ENCODE measurements around the gene CDC20.
"Not testable (repeated sequence)": the region's sequence is repeated elsewhere in the genome, so short reads cannot be mapped to it uniquely, and the experiment has no call there.

CDC20 gene

DNA sequence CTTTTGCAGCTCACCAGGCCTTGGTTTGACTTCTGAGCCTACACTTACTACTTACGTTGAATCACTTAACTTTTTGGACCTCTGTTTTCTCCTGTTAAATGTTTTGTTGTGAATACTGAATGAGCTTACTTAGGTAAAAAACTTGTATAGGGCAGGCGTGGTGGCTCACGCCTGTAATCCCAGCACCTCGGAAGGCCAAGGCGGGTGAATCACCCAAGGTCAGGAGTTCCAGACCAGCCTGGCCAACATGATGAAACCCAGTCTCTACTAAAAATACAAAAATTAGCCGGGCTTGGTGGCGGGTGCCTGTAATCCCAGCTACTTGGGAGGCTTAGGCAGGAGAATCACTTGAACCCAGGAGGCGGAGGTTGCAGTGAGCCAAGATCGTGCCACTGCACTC is 41.7 kb downstream of the CDC20 start:
- not testable (repeated sequence) for ATAC-seq, H3K4me1 Mint-ChIP-seq, H3K4me3 Mint-ChIP-seq, H3K27ac Mint-ChIP-seq, H3K9me3 Mint-ChIP-seq, H3K27me3 Mint-ChIP-seq, DNase-seq
- peaks cover 16% of the 10 kb centered on the region for H3K36me3 Mint-ChIP-seq (ENCODE audit: low read depth)

DNA sequence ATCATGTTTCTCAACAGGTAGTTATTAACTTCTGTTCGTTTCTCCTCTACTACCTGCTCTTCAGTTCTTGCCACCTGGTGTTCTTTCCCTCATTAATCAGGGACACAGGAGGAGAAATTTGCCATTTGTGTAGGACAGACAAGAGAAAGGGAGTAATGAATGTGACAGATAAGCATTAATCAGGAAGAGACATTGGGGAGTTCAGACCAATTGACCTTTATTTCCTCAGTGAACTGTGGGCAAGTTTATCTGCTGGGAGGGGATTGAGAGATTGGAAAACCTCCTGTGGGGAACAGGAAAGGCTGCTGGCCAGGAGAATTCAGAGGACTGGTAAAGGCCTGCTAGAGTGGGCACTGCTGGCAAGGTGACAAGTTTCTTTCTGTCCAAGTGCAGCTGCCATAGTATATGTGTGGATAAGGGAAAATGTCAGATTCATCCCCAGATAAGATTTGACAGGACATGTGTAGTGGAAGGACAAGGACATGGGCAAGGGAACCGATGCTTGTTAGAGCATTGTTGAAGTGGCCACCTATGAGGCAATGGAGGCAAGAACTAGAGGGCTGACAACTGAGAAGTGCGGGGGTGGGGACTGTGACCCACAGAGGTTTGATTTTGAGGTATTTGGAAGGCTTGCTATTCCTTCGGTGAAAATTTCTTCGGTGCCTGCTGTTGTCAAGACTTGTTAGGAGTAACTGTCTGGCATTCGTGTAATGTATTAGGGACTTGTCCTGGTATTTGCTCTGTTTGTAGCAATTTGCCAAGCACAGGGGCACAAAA is 43.5 kb downstream of the CDC20 start:
- Mint-ChIP-seq H3K9me3 (no peaks in the 10 kb centered on the region), H3K4me3 (no peak overlapping the region), H3K27me3 (no peaks in the 10 kb centered on the region), H3K36me3 (ENCODE audit: low read depth) (peaks cover 23% of the 10 kb centered on the region), H3K4me1 (peaks cover 2% of the 10 kb centered on the region), H3K27ac (no peak overlapping the region)
- DNase-seq = no peak
- ATAC-seq = no peak

DNA sequence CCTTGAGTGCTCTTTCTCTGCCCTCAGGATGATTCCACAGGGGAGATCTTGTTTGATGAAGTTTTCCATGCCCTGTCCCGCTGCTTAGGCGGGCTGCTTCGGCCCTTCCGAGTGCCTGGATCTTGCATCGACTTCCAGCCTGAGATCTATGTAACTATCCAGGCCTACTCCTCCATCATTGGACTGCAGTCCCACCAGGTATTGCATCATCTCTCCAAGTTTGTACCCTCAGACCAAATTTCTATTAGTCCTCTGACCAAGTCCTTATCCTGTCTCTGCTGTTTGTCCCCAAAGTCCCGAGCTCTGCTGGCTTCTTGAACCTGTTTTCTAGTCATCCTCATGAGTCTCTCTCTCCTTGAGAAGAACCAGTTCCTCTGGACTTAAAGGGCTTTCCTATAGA is 45.6 kb downstream of the CDC20 start:
- Mint-ChIP-seq H3K4me1 (peaks cover 2% of the 10 kb centered on the region), H3K27ac (no peak overlapping the region), H3K9me3 (no peaks in the 10 kb centered on the region), H3K27me3 (no peaks in the 10 kb centered on the region), H3K4me3 (no peak overlapping the region), H3K36me3 (ENCODE audit: low read depth) (peaks cover 29% of the 10 kb centered on the region)
- ATAC-seq = no peak
- DNase-seq = no peak

DNA sequence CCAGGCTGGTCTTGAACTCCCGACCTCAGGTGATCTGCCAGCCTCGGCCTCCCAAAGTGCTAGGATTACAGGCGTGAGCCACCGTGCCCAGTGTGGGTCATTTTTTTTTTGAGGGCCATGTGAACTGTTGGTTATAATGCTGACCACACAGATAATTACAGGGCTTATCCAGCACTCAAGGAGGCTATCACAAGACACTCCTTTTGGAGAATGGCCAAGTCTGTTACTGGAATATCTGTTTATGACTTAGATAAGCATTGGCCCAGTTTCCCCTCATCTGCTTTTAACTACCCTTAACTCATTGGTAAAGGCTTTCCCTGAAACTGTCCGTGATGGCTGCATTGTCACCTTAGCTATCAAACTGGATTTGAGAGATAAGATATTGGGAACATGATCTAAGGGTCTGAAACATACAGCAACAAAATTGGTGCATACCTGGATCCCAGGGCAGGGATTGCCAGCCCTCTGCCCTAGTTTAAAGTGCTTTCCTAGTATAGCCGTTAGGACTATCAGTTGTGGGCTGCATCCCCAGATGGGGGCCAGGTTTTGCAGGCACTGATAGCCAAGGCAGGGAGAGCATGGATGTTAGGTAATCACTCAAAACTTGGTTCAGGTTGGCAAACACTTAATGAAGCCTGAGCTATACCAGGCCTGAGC is 46.6 kb downstream of the CDC20 start:
- Mint-ChIP-seq H3K9me3 (no peaks in the 10 kb centered on the region), H3K27ac (no peak overlapping the region), H3K36me3 (ENCODE audit: low read depth) (peaks cover 35% of the 10 kb centered on the region), H3K27me3 (no peaks in the 10 kb centered on the region), H3K4me3 (no peak overlapping the region), H3K4me1 (peaks cover 2% of the 10 kb centered on the region)
- no peak for ATAC-seq
- DNase-seq = no peak

DNA sequence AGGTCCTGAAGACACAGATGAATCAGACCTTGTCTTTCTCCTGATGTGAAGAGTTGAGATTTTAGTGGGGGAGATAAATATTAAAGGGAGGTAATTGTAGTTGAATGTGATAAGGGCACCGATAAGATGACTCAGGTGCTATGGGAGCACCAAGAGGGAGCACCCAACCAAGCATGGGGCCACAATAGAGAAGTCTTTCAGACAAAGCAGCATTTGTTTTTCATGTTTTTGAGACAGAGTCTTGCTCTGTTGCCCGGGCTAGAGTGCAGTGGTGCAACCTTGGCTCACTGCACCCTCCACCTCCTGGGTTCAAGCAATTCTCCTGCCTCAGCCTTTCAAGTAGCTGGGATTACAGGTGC is 47.1 kb downstream of the CDC20 start:
- Mint-ChIP-seq H3K27me3 (no peaks in the 10 kb centered on the region), H3K4me1 (peaks cover 2% of the 10 kb centered on the region), H3K27ac (no peak overlapping the region), H3K4me3 (no peak overlapping the region), H3K9me3 (no peaks in the 10 kb centered on the region), H3K36me3 (ENCODE audit: low read depth) (peaks cover 37% of the 10 kb centered on the region)
- ATAC-seq (no peak), DNase-seq (no peak)

DNA sequence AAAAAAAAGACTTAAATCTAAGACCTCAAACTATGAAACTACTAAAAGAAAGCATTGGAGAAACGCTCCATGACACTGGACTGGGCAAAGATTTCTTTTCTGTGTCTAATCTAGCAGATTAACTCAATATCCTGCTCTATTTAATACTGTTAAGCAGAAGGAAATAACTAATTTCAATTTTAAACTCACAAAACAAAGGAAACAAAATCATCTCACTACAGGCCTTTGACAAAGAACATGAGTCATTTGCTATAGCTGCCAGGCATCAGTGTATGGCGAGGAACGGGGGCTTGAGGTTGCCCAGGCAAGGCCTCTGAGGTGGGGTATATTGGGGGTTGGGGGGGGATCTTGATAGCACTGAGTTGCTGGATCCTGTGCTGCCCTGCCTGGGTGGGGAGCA is 51.8 kb downstream of the CDC20 start:
- ATAC-seq = no peak
- Mint-ChIP-seq H3K27me3 (no peaks in the 10 kb centered on the region), H3K4me1 (no peaks in the 10 kb centered on the region), H3K27ac (no peak overlapping the region), H3K4me3 (no peak overlapping the region), H3K9me3 (no peaks in the 10 kb centered on the region), H3K36me3 (ENCODE audit: low read depth) (peaks cover 37% of the 10 kb centered on the region)
- no peak for DNase-seq

All from activated naive CD8-positive, alpha-beta T cell treated with anti-CD3 and anti-CD28 coated beads, Interleukin-2, amount 50 U/mL, for 24 hours (primary cell).